Ishikawa (cell line): ENCODE measurements around the gene MKNK1.

Source experiments
- CEBPB ChIP-seq: IDR thresholded peaks from 2 replicates; pipeline ENCODE4 v1.6.1; 2012
- EP300 ChIP-seq: IDR thresholded peaks from 2 replicates; pipeline ENCODE4 v1.6.1; 2012; ENCODE audit warnings: borderline replicate concordance
- FOXM1 ChIP-seq: IDR thresholded peaks from 2 replicates; pipeline ENCODE4 v1.6.1; 2012; ENCODE audit warnings: low read depth, borderline replicate concordance
- NFIC ChIP-seq: IDR thresholded peaks from 2 replicates; pipeline ENCODE4 v1.6.1; 2012
- RAD21 ChIP-seq: IDR thresholded peaks from 2 replicates; pipeline ENCODE4 v1.6.1; 2012; ENCODE audit warnings: low read depth
- REST ChIP-seq: IDR thresholded peaks from 2 replicates; pipeline ENCODE4 v1.6.1; 2012; ENCODE audit warnings: low read depth, mild to moderate bottlenecking
- TAF1 ChIP-seq: IDR thresholded peaks from 2 replicates; pipeline ENCODE4 v1.6.1; 2012; ENCODE audit warnings: low read depth, mild to moderate bottlenecking
- TCF12 ChIP-seq: IDR thresholded peaks from 2 replicates; pipeline ENCODE4 v1.6.1; 2012; ENCODE audit warnings: low read depth
- TEAD4 ChIP-seq: IDR thresholded peaks from 2 replicates; pipeline ENCODE4 v1.6.1; 2012
- USF1 ChIP-seq: IDR thresholded peaks from 2 replicates; pipeline ENCODE4 v1.6.1; 2012
- ZBTB7A ChIP-seq: IDR thresholded peaks from 2 replicates; pipeline ENCODE4 v1.6.1; 2012; ENCODE audit warnings: low read depth
- TF ChIP-seq, protein P1 (sequence below): IDR thresholded peaks from 2 replicates; pipeline ENCODE4 v1.6.1; 2012

DNA sequence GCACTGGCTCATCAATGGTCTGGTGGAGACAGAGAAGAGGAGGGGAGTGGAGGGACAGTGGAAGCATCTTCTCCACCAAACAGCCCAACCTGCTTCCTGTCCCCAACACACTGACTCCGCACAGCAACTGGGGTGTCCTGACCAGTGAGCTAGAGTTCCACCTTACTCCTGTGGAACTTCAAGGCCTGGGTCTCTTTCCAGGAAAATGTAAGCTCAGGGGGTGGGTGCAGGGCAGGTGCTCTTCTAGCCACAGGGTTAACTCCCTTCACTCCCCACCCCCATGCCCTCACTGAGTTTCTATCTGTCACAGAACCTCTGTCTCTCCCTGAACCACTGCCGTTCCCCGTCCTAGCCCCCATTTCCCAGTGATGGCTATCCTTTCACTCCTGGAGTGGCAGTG lies 11.7 kb upstream of the MKNK1 start:
- TF ChIP-seq RAD21 (no peak), ZBTB7A (no peak), NFIC (no peak), USF1 (no peak), REST (no peak), TCF12 (no peak), CEBPB (no peak), EP300 (no peak), FOXM1 (no peak), TEAD4 (no peak), TAF1 (no peak)
- TF ChIP-seq, protein P1, sequence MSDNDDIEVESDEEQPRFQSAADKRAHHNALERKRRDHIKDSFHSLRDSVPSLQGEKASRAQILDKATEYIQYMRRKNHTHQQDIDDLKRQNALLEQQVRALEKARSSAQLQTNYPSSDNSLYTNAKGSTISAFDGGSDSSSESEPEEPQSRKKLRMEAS: no peak
